GM23248 (cell line): ENCODE measurements around the gene NFYA.

Experiments used
- EZH2 ChIP-seq: fragments of 200-600 bp; sonication (generic); IDR thresholded peaks from 2 replicates; pipeline ENCODE4 v1.6.1; 2018; ENCODE audit warnings: antibody characterized with exemption, mild to moderate bottlenecking; ENCODE audit not compliant: insufficient read depth, poor library complexity, severe bottlenecking
- EZH2phosphoT487 ChIP-seq: fragments of 200-600 bp; sonication (generic); IDR thresholded peaks from 2 replicates; pipeline ENCODE4 v1.6.1; 2018; ENCODE audit warnings: antibody characterized with exemption, moderate library complexity, mild to moderate bottlenecking, low read depth; ENCODE audit not compliant: insufficient read depth

GRCh38 chr6:41027799-41028560 is 44.8 kb upstream of the NFYA start:
- no peak for TF ChIP-seq EZH2
- TF ChIP-seq EZH2phosphoT487: no peak
